Lung microvascular endothelial cell (primary cell): ENCODE results near the gene CEP55. TPM values are rescaled to one million over a fixed set of nuclear protein-coding genes. Genes with fewer than 3 reads are reported as not detected.
"Not testable (repeated sequence)": the region's sequence is repeated elsewhere in the genome, so short reads cannot be mapped to it uniquely, and the experiment has no call there.

Experiments used
- DNase-seq, 2 donors: peaks; one replicate each; pipeline versions ENCODE4 v3.0.0 to v3.0.0-alpha.2; 2010; ENCODE audit warnings: low read depth in 2 of 2
- total RNA-seq: library from RNA; depleted of rRNA; stranded (reverse); fragments of >200 nt; gene quantifications from 2 replicates; pipeline ENCODE4 v1.2.1, GENCODE V29; 2014

CEP55 gene
- 6.2 and 18.7 TPM in 2 replicates for total RNA-seq

GRCh38 chr10:93496322-93497041 is at the start of gene CEP55:
Gene CEP55 (plus strand): TSS chr10:93496612. CDS start chr10:93500052, 3,440 bp downstream.
- DNase-seq, result peak; percentile 95

GRCh38 chr10:93447019-93447418 is 49.4 kb upstream of the CEP55 start:
- DNase-seq, result no peak

- DNase-seq, result no peak
Observed at GRCh38 chr10:93447970-93448369, 48.4 kb upstream of the CEP55 start.

- no peak for DNase-seq
Observed at GRCh38 chr10:93451244-93451947, 45.0 kb upstream of the CEP55 start.

GRCh38 chr10:93452143-93452542 is 44.3 kb upstream of the CEP55 start:
- DNase-seq, result no peak

- no peak for DNase-seq
Observed at GRCh38 chr10:93454146-93454545, 42.3 kb upstream of the CEP55 start.

GRCh38 chr10:93454736-93455135 is 41.7 kb upstream of the CEP55 start:
- DNase-seq, result no peak

GRCh38 chr10:93456480-93456879 is 39.9 kb upstream of the CEP55 start:
- no peak for DNase-seq

- DNase-seq, result no peak
Observed at GRCh38 chr10:93457511-93457910, 38.9 kb upstream of the CEP55 start.

GRCh38 chr10:93458821-93459257 is 37.6 kb upstream of the CEP55 start:
- peak; percentile 46 to 99 for DNase-seq

- no peak for DNase-seq
Observed at GRCh38 chr10:93459466-93459865, 36.9 kb upstream of the CEP55 start.

GRCh38 chr10:93461109-93461806 is 35.2 kb upstream of the CEP55 start:
- peak in 1 of 2 donors; percentile 86 for DNase-seq

GRCh38 chr10:93461807-93462178 is 34.6 kb upstream of the CEP55 start:
- peak; percentile 70 to 76 for DNase-seq

- peak in 1 of 2 donors; percentile 45 for DNase-seq
Observed at GRCh38 chr10:93462371-93462770, 34.0 kb upstream of the CEP55 start.

- peak; percentile 70 to 97 for DNase-seq
Observed at GRCh38 chr10:93462881-93463280, 33.5 kb upstream of the CEP55 start.

GRCh38 chr10:93463723-93464476 is 32.5 kb upstream of the CEP55 start:
- DNase-seq, result peak in 1 of 2 donors; percentile 22

- DNase-seq, result peak in 1 of 2 donors; percentile 50
Observed at GRCh38 chr10:93464776-93465388, 31.5 kb upstream of the CEP55 start.

GRCh38 chr10:93465806-93466675 is 30.4 kb upstream of the CEP55 start:
- DNase-seq, result peak; percentile 88 to 93

- DNase-seq, result not testable (repeated sequence)
Observed at GRCh38 chr10:93467635-93468034, 28.8 kb upstream of the CEP55 start.
